H1 (cell line): Measurements from ENCODE around the gene PARD6A. TPM values are rescaled to one million over a fixed set of nuclear protein-coding genes. Genes with fewer than 3 reads are reported as not detected.

Source experiments
- CTCF ChIA-PET: fragments of 300-600 bp; sonication (Branson Sonifier 250); formaldehyde crosslinking; loops from one replicate; lab custom pipeline; 2021; ENCODE audit not compliant: partially characterized antibody; lab: Charles Lee
- POLR2A ChIA-PET: fragments of 300-600 bp; sonication (Branson Sonifier 250); formaldehyde crosslinking; loops from one replicate; lab custom pipeline; 2021; ENCODE audit warnings: inconsistent platforms; ENCODE audit not compliant: partially characterized antibody; lab: Charles Lee
- DNase-seq, 2 experiments: peaks; one replicate each; pipeline versions ENCODE4 v3.0.0 to v3.0.0-alpha.2; 2010 to 2022; ENCODE audit warnings: low spot score in 2 of 2, low read depth in 1 of 2, mixed read lengths in 1 of 2
- FAIRE-seq: peaks from 2 replicates; lab custom pipeline; 2011; peaks lifted over from hg19 to GRCh38; lab: Jason Lieb, UNC
- H2AFZ ChIP-seq: 2 replicates; pipeline ENCODE4 v1.8.1; 2012; ENCODE audit warnings: low read length, inconsistent platforms
- H2AK5ac ChIP-seq: 2 replicates; pipeline ENCODE4 v1.6.1; 2013; ENCODE audit warnings: low read depth, low read length
- H2BK120ac ChIP-seq: replicated peaks from 2 replicates; pipeline ENCODE3; 2013; ENCODE audit warnings: low read depth, low read length, inconsistent platforms
- H2BK12ac ChIP-seq: 2 replicates; pipeline ENCODE4 v1.6.1; 2013; ENCODE audit warnings: low read depth, low read length
- H2BK15ac ChIP-seq: 2 replicates; pipeline ENCODE4 v1.6.1; 2013; ENCODE audit warnings: low read length
- H2BK20ac ChIP-seq: 2 replicates; pipeline ENCODE4 v1.6.1; 2013; ENCODE audit warnings: low read length
- H2BK5ac ChIP-seq: 2 replicates; pipeline ENCODE4 v1.6.1; 2013; ENCODE audit warnings: low read depth, low read length
- H3K14ac ChIP-seq: 2 replicates; pipeline ENCODE4 v1.6.1; 2013; ENCODE audit warnings: inconsistent platforms; ENCODE audit not compliant: insufficient read length
- H3K18ac ChIP-seq: 2 replicates; pipeline ENCODE4 v1.6.1; 2013; ENCODE audit warnings: low read length; ENCODE audit errors: extremely low read depth
- H3K23ac ChIP-seq: 2 replicates; pipeline ENCODE4 v1.6.1; 2013; ENCODE audit warnings: inconsistent platforms; ENCODE audit not compliant: insufficient read length
- H3K23me2 ChIP-seq: 2 replicates; pipeline ENCODE4 v1.6.1; 2013; ENCODE audit warnings: low read depth, low read length
- H3K27ac ChIP-seq: 2 replicates; pipeline ENCODE4 v1.6.1; 2011; ENCODE audit warnings: low read depth, low read length, inconsistent platforms
- H3K27me3 ChIP-seq, 4 experiments: replicated peaks in 1 of 4; 1 replicate in 1 of 4; 2 replicates in 3 of 4; pipeline versions ENCODE4 v1.6.1 to v1.8.1; 2011 to 2013; ENCODE audit warnings: low read length in 3 of 4, mild to moderate bottlenecking in 3 of 4, inconsistent platforms in 2 of 4, mixed read lengths in 2 of 4, moderate library complexity in 1 of 4; ENCODE audit not compliant: control insufficient read depth in 3 of 4, insufficient read depth in 3 of 4; ENCODE audit errors: extremely low read depth in 1 of 4
- H3K36me3 ChIP-seq, 4 experiments: 2 replicates each; pipeline versions ENCODE4 v1.6.1 to v1.8.1; 2011 to 2013; ENCODE audit warnings: mild to moderate bottlenecking in 4 of 4, low read length in 3 of 4, moderate library complexity in 2 of 4, control low read depth in 1 of 4, inconsistent platforms in 1 of 4; ENCODE audit not compliant: insufficient read depth in 4 of 4, control insufficient read depth in 2 of 4
- H3K4ac ChIP-seq: replicated peaks from 2 replicates; pipeline ENCODE3; 2013; ENCODE audit warnings: low read length, low read depth, mixed read lengths, inconsistent platforms; ENCODE audit not compliant: insufficient read length
- H3K4me1 ChIP-seq, 4 experiments: replicated peaks in 1 of 4; 1 replicate in 1 of 4; 2 replicates in 3 of 4; pipeline versions ENCODE4 v1.6.1 to v1.8.1; 2011 to 2013; ENCODE audit warnings: low read length in 3 of 4, inconsistent platforms in 2 of 4, mixed read lengths in 1 of 4; ENCODE audit not compliant: insufficient read depth in 4 of 4, control insufficient read depth in 3 of 4
- H3K4me2 ChIP-seq, 2 experiments: 2 replicates each; pipeline versions ENCODE4 v1.6.1 to v1.8.1; 2011 to 2013; ENCODE audit warnings: low read depth in 2 of 2, low read length in 2 of 2, control low read depth in 1 of 2, inconsistent platforms in 1 of 2, mild to moderate bottlenecking in 1 of 2; ENCODE audit not compliant: insufficient read depth in 1 of 2
- H3K4me3 ChIP-seq, 4 experiments: fragments of 200-600, 300-600 bp in 1 of 4; sonication (generic), shearing (Covaris generic), sonication (Bioruptor Twin) in 1 of 4; 2 replicates each; pipeline versions ENCODE4 v1.5.1 to v1.8.1; 2011 to 2016; ENCODE audit warnings: low read length in 4 of 4, low read depth in 3 of 4, control low read depth in 2 of 4, inconsistent platforms in 2 of 4, mild to moderate bottlenecking in 2 of 4, mixed read lengths in 1 of 4, moderate library complexity in 1 of 4; ENCODE audit not compliant: insufficient read depth in 2 of 4; ENCODE audit errors: extremely low read depth in 1 of 4
- H3K56ac ChIP-seq: replicated peaks from 2 replicates; pipeline ENCODE3; 2013; ENCODE audit warnings: low read depth, mild to moderate bottlenecking, mixed read lengths, low read length, inconsistent platforms; ENCODE audit not compliant: insufficient read length
- H3K79me1 ChIP-seq: 2 replicates; pipeline ENCODE4 v1.6.1; 2013; ENCODE audit warnings: low read depth, low read length, control low read depth
- H3K79me2 ChIP-seq, 2 experiments: 2 replicates each; pipeline versions ENCODE4 v1.6.1 to v1.8.1; 2012 to 2013; ENCODE audit warnings: low read length in 2 of 2, mild to moderate bottlenecking in 2 of 2, inconsistent platforms in 1 of 2; ENCODE audit not compliant: insufficient read depth in 2 of 2, control insufficient read depth in 1 of 2
- H3K9ac ChIP-seq, 4 experiments: replicated peaks in 1 of 4; 1 replicate in 1 of 4; 2 replicates in 3 of 4; pipeline versions ENCODE4 v1.6.1 to v1.8.1; 2011 to 2013; ENCODE audit warnings: low read depth in 3 of 4, low read length in 3 of 4, control low read depth in 2 of 4, mild to moderate bottlenecking in 2 of 4, moderate library complexity in 2 of 4, inconsistent platforms in 1 of 4; ENCODE audit errors: extremely low read depth in 1 of 4
- H3K9me3 ChIP-seq, 2 experiments: 2 replicates each; pipeline versions ENCODE4 v1.6.1 to v1.8.1; 2012 to 2013; ENCODE audit warnings: mild to moderate bottlenecking in 2 of 2, moderate library complexity in 2 of 2, control low read depth in 1 of 2, inconsistent platforms in 1 of 2, low read depth in 1 of 2, low read length in 1 of 2, mixed read lengths in 1 of 2; ENCODE audit not compliant: insufficient read depth in 2 of 2
- H4K20me1 ChIP-seq, 2 experiments: replicated peaks in 1 of 2; 2 replicates each; pipeline versions ENCODE3 to v1.8.1; 2011 to 2013; ENCODE audit warnings: inconsistent platforms in 2 of 2, low read length in 2 of 2, mild to moderate bottlenecking in 1 of 2; ENCODE audit not compliant: insufficient read depth in 2 of 2, control insufficient read depth in 1 of 2
- H4K5ac ChIP-seq: 2 replicates; pipeline ENCODE4 v1.6.1; 2013; ENCODE audit warnings: low read length, low read depth, mixed read lengths, inconsistent platforms; ENCODE audit not compliant: insufficient read length
- H4K8ac ChIP-seq: 2 replicates; pipeline ENCODE4 v1.8.0; 2013; ENCODE audit warnings: mild to moderate bottlenecking, moderate library complexity, low read length, inconsistent platforms; ENCODE audit not compliant: insufficient read depth; ENCODE audit errors: extremely low read depth
- H4K91ac ChIP-seq: replicated peaks from 2 replicates; pipeline ENCODE3; 2013; ENCODE audit warnings: low read length, mixed read lengths, inconsistent platforms; ENCODE audit not compliant: insufficient read length
- BACH1 ChIP-seq: IDR thresholded peaks from 2 replicates; pipeline ENCODE4 v1.6.1; 2012; ENCODE audit warnings: low read length, improper control_type of control experiment
- CBX8 ChIP-seq: fragments of 300-800, 300-1000 bp; sonication (generic); IDR thresholded peaks from 2 replicates; pipeline ENCODE4 v1.7.1; 2016; ENCODE audit warnings: low read depth, low read length, borderline replicate concordance
- CEBPB ChIP-seq: IDR thresholded peaks from 2 replicates; pipeline ENCODE4 v1.6.1; 2012; ENCODE audit warnings: low read depth, low read length
- EP300 ChIP-seq, 2 experiments: IDR thresholded peaks; 1 replicate in 1 of 2; 2 replicates in 1 of 2; pipeline ENCODE4 v1.6.1; 2011 to 2012; ENCODE audit warnings: low read depth in 2 of 2, low read length in 2 of 2, mild to moderate bottlenecking in 2 of 2, borderline replicate concordance in 1 of 2, inconsistent platforms in 1 of 2, moderate library complexity in 1 of 2
- FOSL1 ChIP-seq: IDR thresholded peaks from 2 replicates; pipeline ENCODE4 v1.6.1; 2011; ENCODE audit warnings: mild to moderate bottlenecking, low read depth, low read length, moderate library complexity; ENCODE audit not compliant: insufficient read depth
- JUN ChIP-seq: IDR thresholded peaks from 2 replicates; pipeline ENCODE4 v1.6.1; 2011; ENCODE audit warnings: low read depth, mild to moderate bottlenecking, improper control_type of control experiment, low read length
- RAD21 ChIP-seq, 2 experiments: IDR thresholded peaks in 1 of 2; conservative IDR thresholded peaks in 1 of 2; 2 replicates each; pipeline ENCODE4 v1.6.1; 2011; ENCODE audit warnings: low read depth in 2 of 2, low read length in 2 of 2, improper control_type of control experiment in 1 of 2, inconsistent platforms in 1 of 2, mild to moderate bottlenecking in 1 of 2, moderate library complexity in 1 of 2
- ZNF274 ChIP-seq: IDR thresholded peaks from 2 replicates; pipeline ENCODE4 v1.7.0; 2012; ENCODE audit warnings: low read length, borderline replicate concordance; ENCODE audit errors: extremely low read depth
- WGBS, 2 experiments: shearing (Covaris generic) in 1 of 2; methylation state at CpG; one replicate each; pipeline versions ENCODE4 v1.1.6 to v1.1.7; 2013 to 2015; ENCODE audit warnings: low lambda C conversion rate in 2 of 2, mixed read lengths in 2 of 2, inconsistent platforms in 1 of 2, low coverage in 1 of 2, missing lambda C conversion rate in 1 of 2; ENCODE audit not compliant: insufficient replicate concordance in 2 of 2, insufficient coverage in 1 of 2, insufficient read length in 1 of 2; ENCODE audit errors: extremely low coverage in 1 of 2, missing lambda C conversion rate in 1 of 2; 5-methylcytosine and 5-hydroxymethylcytosine counted together
- polyA plus RNA-seq, 7 experiments: library from polyadenylated mRNA; depleted of rRNA in 3 of 7; stranded (reverse) in 5 of 7; unstranded in 2 of 7; fragments of >200 nt in 5 of 7; fragments of 200-250 nt in 2 of 7; gene quantifications; 1 replicate in 5 of 7; 2 replicates in 1 of 7; 4 replicates in 1 of 7; pipeline versions ENCODE4 v1.2.1 to v1.2.3, GENCODE V29; 2011 to 2013; ENCODE audit warnings: missing spikeins in 2 of 7, mixed read lengths in 2 of 7
- total RNA-seq: library from RNA; stranded (reverse); fragmentation: NEBNext Ultra II Directional; extraction: Animal tissue kit (Norgen Biotek cat#: 25700); gene quantifications from 2 replicates; pipeline ENCODE4 v1.2.1, GENCODE V29; 2021

PARD6A gene
- total and polyA plus RNA-seq, 2 of the 8 experiments (the other 6 are each of a cell fraction or from before 2014, with no cell fraction given) = 15.1 to 21.8 TPM

GRCh38 chr16:67655363-67655762 lies 5.4 kb upstream of the PARD6A start:
- no peak overlapping the region for H2BK12ac ChIP-seq
- no peak overlapping the region for H2AFZ ChIP-seq
- WGBS, 2 experiments = 89% methylated on average over 4 of the region's 4 CpGs; no CpG with 5 or more reads in 1 of the 2 experiments
- no peak for DNase-seq
- H2AK5ac ChIP-seq = no peak overlapping the region
- no peak overlapping the region for H4K91ac ChIP-seq
- no peak overlapping the region for H3K4ac ChIP-seq
- no peaks in the 10 kb centered on the region for H3K79me2 ChIP-seq
- H4K8ac ChIP-seq = no peak overlapping the region
- H2BK5ac ChIP-seq = no peak overlapping the region
- TF ChIP-seq CBX8 (no peak), JUN (no peak), BACH1 (no peak), EP300 (IDR thresholded peaks at IDR 0.05; ENCODE audit: borderline replicate concordance in 1 of 2, low read depth in 2 of 2, low read length in 2 of 2) (no peak), CEBPB (no peak), FOSL1 (no peak), ZNF274 (no peak), RAD21 (IDR thresholded peaks at IDR 0.05 in 1 of 2, conservative IDR thresholded peaks at IDR 0.05 in 1 of 2; ENCODE audit: low read depth in 2 of 2, low read length in 2 of 2) (no peak)
- TF ChIP-seq, all 59 proteins: peak for 0
- no peak overlapping the region for H3K23ac ChIP-seq
- no peak overlapping the region for H2BK120ac ChIP-seq
- ChIA-PET CTCF (interaction anchor here (1.2 to 4.0 kb wide), 2 partner anchors 11 to 13 kb away, joined by 3 to 23 read pairs; no protein-coding TSS in a partner anchor), POLR2A (interaction anchor here (1.4 kb wide), 1 partner anchor 108 kb away, joined by 3 read pairs; no protein-coding TSS in a partner anchor)
- H3K27ac ChIP-seq = no peak overlapping the region
- H3K4me1 ChIP-seq = peaks cover 0 to 10% (median 5%) of the 10 kb centered on the region in 4 experiments; a peak in 4 of 7 replicates
- no peak overlapping the region for H2BK20ac ChIP-seq
- no peak overlapping the region for H3K9ac ChIP-seq
- H3K18ac ChIP-seq = no peak overlapping the region
- no peak overlapping the region for H2BK15ac ChIP-seq
- no peak overlapping the region for H3K14ac ChIP-seq
- H3K56ac ChIP-seq = no peak overlapping the region
- H3K9me3 ChIP-seq = no peaks in the 10 kb centered on the region
- H4K5ac ChIP-seq = no peak overlapping the region
- no peak for FAIRE-seq
- H3K4me2 ChIP-seq = no peak overlapping the region
- H3K23me2 ChIP-seq = peaks cover 11% of the 10 kb centered on the region
- peaks cover 0 to 4% (median 2%) of the 10 kb centered on the region in 4 experiments; a peak in 1 of 8 replicates for H3K36me3 ChIP-seq
- peaks cover 0 to 13% (median 10%) of the 10 kb centered on the region in 4 experiments; a peak in 4 of 7 replicates for H3K27me3 ChIP-seq
- peaks cover 5 to 14% of the 10 kb centered on the region in 2 experiments for H4K20me1 ChIP-seq
- H3K79me1 ChIP-seq = no peaks in the 10 kb centered on the region; the same call in 1 of the 2 replicates
- no peak overlapping the region for H3K4me3 ChIP-seq
